MCF 10A (cell line): Measurements from ENCODE around the gene MYO1D. TPM values are rescaled to one million over a fixed set of nuclear protein-coding genes. Genes with fewer than 3 reads are reported as not detected.

Experiments used
- BruUV-seq: library from RNA; stranded (reverse); fragments of 400-500 nt; replicated peaks from 2 replicates; lab custom pipeline; 2021; lab: Mats Ljungman, UMichigan
- CTCF ChIA-PET: fragments of 300-600 bp; sonication (Branson Sonifier 250); formaldehyde crosslinking; extraction: SDS; loops from one replicate; lab custom pipeline; 2021; ENCODE audit warnings: antibody characterized with exemption, inconsistent platforms; lab: Yijun Ruan, JAX
- POLR2A ChIA-PET: fragments of 300-600, 350-650 bp; sonication (Branson Sonifier 250); formaldehyde crosslinking; extraction: SDS; loops from one replicate; lab custom pipeline; 2020; ENCODE audit warnings: antibody characterized with exemption, inconsistent platforms; lab: Yijun Ruan, JAX
- DNase-seq: peaks from one replicate; pipeline ENCODE4 v3.0.0-alpha.2; 2018; ENCODE audit not compliant: unreplicated experiment
- H3K27ac Mint-ChIP-seq: one replicate; pipeline ENCODE4 v1.8.0; 2022; ENCODE audit warnings: mild to moderate bottlenecking, low read depth, mixed read lengths; ENCODE audit not compliant: unreplicated experiment
- H3K27me3 Mint-ChIP-seq: one replicate; pipeline ENCODE4 v1.8.0; 2022; ENCODE audit warnings: mixed read lengths; ENCODE audit not compliant: insufficient read depth, unreplicated experiment
- H3K36me3 Mint-ChIP-seq: one replicate; pipeline ENCODE4 v1.8.0; 2022; ENCODE audit warnings: mild to moderate bottlenecking, moderate library complexity, mixed read lengths; ENCODE audit not compliant: insufficient read depth, unreplicated experiment
- H3K4me1 Mint-ChIP-seq: one replicate; pipeline ENCODE4 v1.8.0; 2022; ENCODE audit warnings: mixed read lengths; ENCODE audit not compliant: insufficient read depth, unreplicated experiment
- H3K4me3 Mint-ChIP-seq: one replicate; pipeline ENCODE4 v1.8.0; 2022; ENCODE audit warnings: mild to moderate bottlenecking, moderate library complexity, mixed read lengths; ENCODE audit not compliant: unreplicated experiment
- H3K9me3 Mint-ChIP-seq: one replicate; pipeline ENCODE4 v1.8.0; 2022; ENCODE audit warnings: mixed read lengths; ENCODE audit not compliant: unreplicated experiment
- CTCF ChIP-seq: fragments of 200-600 bp; IDR thresholded peaks from one replicate; pipeline ENCODE4 v1.8.0; 2022; ENCODE audit warnings: antibody characterized with exemption, mild to moderate bottlenecking; ENCODE audit not compliant: unreplicated experiment
- intact Hi-C: fragments of 100-400 bp; cut with micrococcal nuclease; formaldehyde crosslinking; loops from 2 replicates; pipeline ENCODE4 v1.14.1; 2022
- total RNA-seq: library from RNA; stranded (reverse); gene quantifications from 2 replicates; pipeline ENCODE4 v1.2.3, GENCODE V29; 2022

MYO1D gene
- total RNA-seq, 1 experiment from 2014 or later = 30.5 TPM

GRCh38 chr17:32567086-32567485, 309.8 kb downstream of the MYO1D start:
- BruUV-seq = no TSS peak
- Mint-ChIP-seq H3K27me3 (no peaks in the 10 kb centered on the region), H3K9me3 (no peaks in the 10 kb centered on the region), H3K4me1 (peaks cover 17% of the 10 kb centered on the region), H3K36me3 (peaks cover 13% of the 10 kb centered on the region), H3K4me3 (no peak overlapping the region), H3K27ac (no peak overlapping the region)
- no peak for DNase-seq
- ChIA-PET POLR2A (no interaction called here), CTCF (no interaction called here)
- intact Hi-C loops = no loop called here
- no peak for TF ChIP-seq CTCF

- POLR2A ChIA-PET = interaction anchor here (0.7 kb wide), 1 partner anchor 84 kb away, joined by 3 read pairs; no protein-coding TSS in a partner anchor
- no peak overlapping the region for H3K27ac Mint-ChIP-seq
- peaks cover 13% of the 10 kb centered on the region for H3K36me3 Mint-ChIP-seq
- no peak for TF ChIP-seq CTCF
- no peak for DNase-seq
- intact Hi-C loops = no loop called here
- H3K27me3 Mint-ChIP-seq = no peaks in the 10 kb centered on the region
- CTCF ChIA-PET = no interaction called here
- H3K9me3 Mint-ChIP-seq = no peaks in the 10 kb centered on the region
- BruUV-seq = no TSS peak
- no peak overlapping the region for H3K4me3 Mint-ChIP-seq
- peaks cover 17% of the 10 kb centered on the region for H3K4me1 Mint-ChIP-seq
Observed at GRCh38 chr17:32566303-32566702, 310.6 kb downstream of the MYO1D start.

- ChIA-PET POLR2A (no interaction called here), CTCF (interaction anchor here (0.6 to 0.7 kb wide), 2 partner anchors 17 to 314 kb away, joined by 3 to 4 read pairs; no protein-coding TSS in a partner anchor)
- H3K27ac Mint-ChIP-seq = no peak overlapping the region
- no peaks in the 10 kb centered on the region for H3K9me3 Mint-ChIP-seq
- peaks cover 17% of the 10 kb centered on the region for H3K4me1 Mint-ChIP-seq
- TF ChIP-seq CTCF = no peak
- H3K36me3 Mint-ChIP-seq = peaks cover 13% of the 10 kb centered on the region
- no peak overlapping the region for H3K4me3 Mint-ChIP-seq
- BruUV-seq = no TSS peak
- no peaks in the 10 kb centered on the region for H3K27me3 Mint-ChIP-seq
- intact Hi-C loops = no loop called here
- DNase-seq = no peak
Observed at GRCh38 chr17:32565401-32565800, 311.5 kb downstream of the MYO1D start.

- Mint-ChIP-seq H3K4me1 (peaks cover 12% of the 10 kb centered on the region), H3K27me3 (no peaks in the 10 kb centered on the region), H3K4me3 (no peak overlapping the region), H3K27ac (no peak overlapping the region), H3K9me3 (no peaks in the 10 kb centered on the region), H3K36me3 (peaks cover 13% of the 10 kb centered on the region)
- POLR2A ChIA-PET = no interaction called here
- no peak for TF ChIP-seq CTCF
- DNase-seq = no peak
- intact Hi-C loops = no loop called here
- BruUV-seq = no TSS peak
- CTCF ChIA-PET = interaction anchor here (0.6 kb wide), 1 partner anchor 192 kb away, joined by 5 read pairs; no protein-coding TSS in a partner anchor
Observed at GRCh38 chr17:32564325-32564724, 312.6 kb downstream of the MYO1D start.
